Testis (tissue), 3 donors: ENCODE measurements around the gene YBX1. TPM values are rescaled to one million over a fixed set of nuclear protein-coding genes. Genes with fewer than 3 reads are reported as not detected.

Source experiments
- DNase-seq: peaks from one replicate; pipeline ENCODE4 v3.0.0-alpha.2; 2019
- H3K27ac ChIP-seq, 2 donors: fragments of 200-600 bp; sonication (generic); one replicate each; pipeline ENCODE4 v1.5.1; 2019
- H3K27me3 ChIP-seq: fragments of 200-600 bp; sonication (generic); one replicate; pipeline ENCODE4 v1.5.1; 2019
- H3K36me3 ChIP-seq: fragments of 200-600 bp; sonication (generic); one replicate; pipeline ENCODE4 v1.5.1; 2017; ENCODE audit warnings: low read depth; ENCODE audit errors: missing control alignments
- H3K4me1 ChIP-seq: fragments of 200-600 bp; sonication (generic); one replicate; pipeline ENCODE4 v1.5.1; 2019
- H3K4me3 ChIP-seq, 2 donors: fragments of 200-600 bp; sonication (generic); one replicate each; pipeline ENCODE4 v1.5.1; 2017 to 2019
- H3K9me3 ChIP-seq: fragments of 200-600 bp; sonication (generic); one replicate; pipeline ENCODE4 v1.5.1; 2017
- CTCF ChIP-seq, 3 experiments: fragments of 450-650 bp in 2 of 3; fragments of 200-600 bp in 1 of 3; sonication (generic) in 1 of 3; IDR thresholded peaks; one replicate each; pipeline ENCODE4 v1.5.1; 2016 to 2019; ENCODE audit warnings: antibody characterized with exemption in 3 of 3, mild to moderate bottlenecking in 2 of 3, moderate library complexity in 1 of 3
- POLR2A ChIP-seq: fragments of 450-650 bp; IDR thresholded peaks from one replicate; pipeline ENCODE4 v1.6.1; 2017; ENCODE audit warnings: antibody characterized with exemption, mild to moderate bottlenecking, moderate library complexity
- WGBS, 2 donors: methylation state at CpG; one replicate each; pipeline ENCODE4 v1.1.5; 2018; 5-methylcytosine and 5-hydroxymethylcytosine counted together
- intact Hi-C: fragments of 100-400 bp; cut with DNase I; formaldehyde crosslinking; loops from one replicate; pipeline ENCODE4 v1.15.1; 2023; ENCODE audit warnings: low total_unique reads
- polyA plus RNA-seq: library from polyadenylated mRNA; stranded (reverse); fragments of 350-450 nt; fragmentation: Illumina TruSeq; extraction: RNeasy Lipid Tissue Mini Kit (QIAGEN cat#74804); gene quantifications from one replicate; pipeline ENCODE4 v1.2.3, GENCODE V29; 2014; ENCODE audit warnings: low read depth, low replicate concordance; ENCODE audit not compliant: insufficient read depth
- total RNA-seq, 2 donors: library from RNA; depleted of rRNA; stranded (reverse); fragments of >200 nt; gene quantifications; one replicate each; pipeline ENCODE4 v1.2.3, GENCODE V29; 2016

Gene YBX1
- total and polyA plus RNA-seq, 3 donors from 2014 or later: 798 to 2,470 (median 982) TPM

- no peaks in the 10 kb centered on the region for H3K9me3 ChIP-seq
- TF ChIP-seq CTCF (IDR thresholded peaks at IDR 0.05): no peak
- no peak for TF ChIP-seq POLR2A
- no peaks in the 10 kb centered on the region for H3K36me3 ChIP-seq
- intact Hi-C loops: no loop called here
- no peaks in the 10 kb centered on the region for H3K4me1 ChIP-seq
- H3K4me3 ChIP-seq: no peak overlapping the region
- WGBS, 2 donors: 85 to 90% methylated on average over 21 of the region's 21 CpGs
- DNase-seq: no peak
- H3K27me3 ChIP-seq: no peaks in the 10 kb centered on the region
- no peak overlapping the region for H3K27ac ChIP-seq
Measured at GRCh38 chr1:42743317-42744147, 61.3 kb downstream of the YBX1 start.

- no peaks in the 10 kb centered on the region for H3K4me1 ChIP-seq
- intact Hi-C loops: no loop called here
- WGBS, 2 donors: 95% methylated on average over 9 of the region's 9 CpGs
- no peak overlapping the region for H3K4me3 ChIP-seq
- H3K27me3 ChIP-seq: no peaks in the 10 kb centered on the region
- no peaks in the 10 kb centered on the region for H3K9me3 ChIP-seq
- no peak for DNase-seq
- no peak for TF ChIP-seq POLR2A
- no peak for TF ChIP-seq CTCF (IDR thresholded peaks at IDR 0.05)
- no peaks in the 10 kb centered on the region for H3K36me3 ChIP-seq
- no peak overlapping the region for H3K27ac ChIP-seq
Measured at GRCh38 chr1:42744148-42744413, 61.9 kb downstream of the YBX1 start.

GRCh38 chr1:42745851-42746250, 63.6 kb downstream of the YBX1 start:
- no peaks in the 10 kb centered on the region for H3K4me1 ChIP-seq
- no peaks in the 10 kb centered on the region for H3K36me3 ChIP-seq
- no peak for TF ChIP-seq CTCF (IDR thresholded peaks at IDR 0.05)
- TF ChIP-seq POLR2A: no peak
- H3K4me3 ChIP-seq: no peak overlapping the region
- no peaks in the 10 kb centered on the region for H3K27me3 ChIP-seq
- no peak overlapping the region for H3K27ac ChIP-seq
- no peaks in the 10 kb centered on the region for H3K9me3 ChIP-seq
- intact Hi-C loops: no loop called here
- 81 to 83% methylated on average over 7 to 8 of the region's 8 CpGs for WGBS, 2 donors
- DNase-seq: no peak

GRCh38 chr1:42746436-42747105, 64.4 kb downstream of the YBX1 start:
- 93 to 96% methylated on average over 7 to 12 of the region's 12 CpGs for WGBS, 2 donors
- Histone ChIP-seq H3K27ac (no peak overlapping the region), H3K4me3 (no peak overlapping the region), H3K4me1 (no peaks in the 10 kb centered on the region), H3K9me3 (no peaks in the 10 kb centered on the region), H3K27me3 (no peaks in the 10 kb centered on the region), H3K36me3 (no peaks in the 10 kb centered on the region)
- TF ChIP-seq POLR2A (no peak), CTCF (IDR thresholded peaks at IDR 0.05) (no peak)
- intact Hi-C loops: no loop called here
- no peak for DNase-seq
